HepG2 (cell line): ENCODE measurements around the gene CSNK1G3. TPM values are rescaled to one million over a fixed set of nuclear protein-coding genes. Genes with fewer than 3 reads are reported as not detected.

Experiments
- ATAC-seq: fragments of 200-7000 bp; cut with Tn5 transposase; 3 replicates; pipeline ENCODE4 v1.9.1; 2020; ENCODE audit warnings: mild to moderate bottlenecking, moderate library complexity
- BruUV-seq: library from RNA; stranded (reverse); fragments of 400-500 nt; replicated peaks from 2 replicates; lab custom pipeline; 2021; lab: Mats Ljungman, UMichigan
- CTCF ChIA-PET: fragments of 300-600 bp; formaldehyde crosslinking; extraction: SDS; loops from one replicate; lab custom pipeline; 2021; ENCODE audit warnings: low total read pairs, inconsistent platforms, low intra/inter-chr PET ratio; lab: Yijun Ruan, JAX
- POLR2A ChIA-PET: fragments of 350-600 bp; sonication (Branson Sonifier 250); formaldehyde crosslinking; loops from one replicate; lab custom pipeline; 2020; ENCODE audit warnings: antibody characterized with exemption, inconsistent platforms; lab: Yijun Ruan, JAX
- DNase-seq: peaks from one replicate; pipeline ENCODE4 v3.0.0-alpha.2; 2015; ENCODE audit warnings: low spot score
- FAIRE-seq: peaks from 3 replicates; lab custom pipeline; 2011; peaks lifted over from hg19 to GRCh38; lab: Jason Lieb, UNC
- H2AFZ ChIP-seq: one replicate; pipeline ENCODE4 v1.6.1; 2011; ENCODE audit warnings: low read length, inconsistent platforms
- H3K27ac ChIP-seq: fragments of 300-600 bp; 3 replicates; pipeline ENCODE4 v1.8.0; 2011; ENCODE audit warnings: mixed run types, mild to moderate bottlenecking, mixed read lengths, low read length, inconsistent platforms; ENCODE audit not compliant: insufficient read depth; ENCODE audit errors: extremely low read length
- H3K27me3 ChIP-seq, 2 experiments: fragments of 200-600 bp in 1 of 2; 2 replicates in 1 of 2; 3 replicates in 1 of 2; pipeline versions ENCODE4 v1.6.0 to v1.8.0; 2011; ENCODE audit warnings: low read length in 2 of 2, mild to moderate bottlenecking in 2 of 2, moderate library complexity in 2 of 2, inconsistent platforms in 1 of 2; ENCODE audit not compliant: insufficient read depth in 2 of 2, control insufficient read depth in 1 of 2
- H3K36me3 ChIP-seq, 2 experiments: fragments of 200-600 bp in 1 of 2; replicated peaks in 1 of 2; 2 replicates in 1 of 2; 3 replicates in 1 of 2; pipeline versions ENCODE4 v1.5.1 to v1.8.0; 2011; ENCODE audit warnings: low read length in 2 of 2, inconsistent platforms in 1 of 2; ENCODE audit not compliant: insufficient read depth in 2 of 2, control insufficient read depth in 1 of 2
- H3K4me1 ChIP-seq: 2 replicates; pipeline ENCODE4 v1.5.1; 2012; ENCODE audit warnings: low read length, inconsistent platforms; ENCODE audit not compliant: insufficient read depth
- H3K4me2 ChIP-seq: 2 replicates; pipeline ENCODE4 v1.6.0; 2011; ENCODE audit warnings: low read depth, low read length, inconsistent platforms
- H3K4me3 ChIP-seq, 3 experiments: fragments of 200-600 bp in 1 of 3; sonication (generic), shearing (Covaris generic) in 1 of 3; replicated peaks in 1 of 3; 2 replicates each; pipeline ENCODE4 v1.5.1; 2011 to 2016; ENCODE audit warnings: low read length in 3 of 3, inconsistent platforms in 2 of 3, low read depth in 2 of 3, mild to moderate bottlenecking in 2 of 3, control low read depth in 1 of 3, mixed read lengths in 1 of 3; ENCODE audit not compliant: insufficient read depth in 1 of 3
- H3K79me2 ChIP-seq: one replicate; pipeline ENCODE4 v1.6.1; 2011; ENCODE audit warnings: low read length, inconsistent platforms; ENCODE audit not compliant: insufficient read depth
- H3K9ac ChIP-seq: 2 replicates; pipeline ENCODE4 v1.6.0; 2011; ENCODE audit warnings: mild to moderate bottlenecking, low read depth, low read length, inconsistent platforms; ENCODE audit not compliant: insufficient read depth
- H3K9me3 ChIP-seq: 2 replicates; pipeline ENCODE4 v1.5.1; 2012; ENCODE audit warnings: mild to moderate bottlenecking, low read length
- H4K20me1 ChIP-seq: 2 replicates; pipeline ENCODE4 v1.6.0; 2011; ENCODE audit warnings: inconsistent platforms, mild to moderate bottlenecking, low read length, moderate library complexity; ENCODE audit not compliant: insufficient read depth
- ATRX ChIP-seq: sonication (generic); formaldehyde crosslinking; IDR thresholded peaks from 2 replicates; pipeline ENCODE4 v1.4.0; 2020; ENCODE audit warnings: missing genetic modification reagents, borderline replicate concordance
- KDM1A ChIP-seq: IDR thresholded peaks from 2 replicates; pipeline ENCODE4 v1.6.1; 2016; ENCODE audit warnings: missing compliant biosample characterization
- KMT2A ChIP-seq: sonication (generic); formaldehyde crosslinking; IDR thresholded peaks from 2 replicates; pipeline ENCODE4 v1.4.0; 2020; ENCODE audit warnings: missing genetic modification reagents
- PAX8 ChIP-seq: sonication (generic); formaldehyde crosslinking; IDR thresholded peaks from 2 replicates; pipeline ENCODE4 v1.8.0; 2022; ENCODE audit warnings: mild to moderate bottlenecking, missing genetic modification reagents, borderline replicate concordance
- TEAD2 ChIP-seq: sonication (generic); formaldehyde crosslinking; IDR thresholded peaks from 2 replicates; pipeline ENCODE4 v1.9.0; 2021; ENCODE audit warnings: missing genetic modification reagents
- XRCC5 ChIP-seq: fragments of 200-400 bp; formaldehyde crosslinking; optimal IDR thresholded peaks from 2 replicates; pipeline ENCODE3; 2017; ENCODE audit warnings: mild to moderate bottlenecking, low read length
- ZBTB42 ChIP-seq: sonication (generic); formaldehyde crosslinking; IDR thresholded peaks from 2 replicates; pipeline ENCODE4 v1.5.0; 2020; ENCODE audit warnings: mild to moderate bottlenecking, missing genetic modification reagents
- ZNF768 ChIP-seq: sonication (generic); formaldehyde crosslinking; IDR thresholded peaks from 2 replicates; pipeline ENCODE4 v1.4.0; 2020; ENCODE audit warnings: missing genetic modification reagents
- WGBS: methylation state at CpG from one replicate; pipeline ENCODE4 v1.1.6; 2017; ENCODE audit warnings: low lambda C conversion rate; 5-methylcytosine and 5-hydroxymethylcytosine counted together
- in situ Hi-C: cut with HindIII; loops from 2 replicates; pipeline ENCODE4 v1.10.0; 2017; ENCODE audit warnings: low pct_unique_long_range_greater_than_20kb; ENCODE audit not compliant: extremely low pct_ligation_motif_present
- intact Hi-C: fragments of 100-400 bp; cut with micrococcal nuclease; formaldehyde crosslinking; loops from one replicate; pipeline ENCODE4 v1.10.0; 2022; ENCODE audit not compliant: unreplicated experiment
- polyA plus RNA-seq, 8 experiments: library from polyadenylated mRNA; depleted of rRNA in 3 of 8; stranded (reverse) in 7 of 8; unstranded in 1 of 8; fragments of >200 nt; fragmentation: Illumina TruSeq in 4 of 8; extraction: Trizol in 4 of 8; gene quantifications; 2 replicates each; pipeline versions ENCODE4 v1.2.1 to v1.2.3, GENCODE V29; 2011 to 2016; ENCODE audit warnings: low read depth in 4 of 8, missing spikeins in 1 of 8, mixed read lengths in 1 of 8; ENCODE audit not compliant: insufficient read depth in 1 of 8
- total RNA-seq, 5 experiments: library from RNA; depleted of rRNA; stranded (reverse); fragments of >200 nt; fragmentation: Illumina TruSeq; extraction: Trizol; gene quantifications; 2 replicates each; pipeline ENCODE4 v1.2.3, GENCODE V29; 2016; ENCODE audit warnings: low read depth in 1 of 5
- TF ChIP-seq, protein P1 (sequence below): sonication (generic); formaldehyde crosslinking; IDR thresholded peaks from 2 replicates; pipeline ENCODE4 v1.4.0; 2020; ENCODE audit warnings: missing genetic modification reagents, borderline replicate concordance
- TF ChIP-seq, protein P2 (sequence below): sonication (generic); formaldehyde crosslinking; IDR thresholded peaks from 2 replicates; pipeline ENCODE4 v1.4.0; 2020; ENCODE audit warnings: missing genetic modification reagents
- TF ChIP-seq, protein P3 (sequence below): sonication (generic); formaldehyde crosslinking; IDR thresholded peaks from 2 replicates; pipeline ENCODE4 v1.5.0; 2020; ENCODE audit warnings: mild to moderate bottlenecking, missing genetic modification reagents
- TF ChIP-seq, protein P4 (sequence below): sonication (generic); formaldehyde crosslinking; IDR thresholded peaks from 2 replicates; pipeline ENCODE4 v1.8.0; 2022; ENCODE audit warnings: mild to moderate bottlenecking, missing genetic modification reagents; ENCODE audit not compliant: insufficient replicate concordance
- TF ChIP-seq, protein P5 (sequence below): sonication (generic); formaldehyde crosslinking; conservative IDR thresholded peaks from 2 replicates; pipeline ENCODE4 v1.8.0; 2022; ENCODE audit warnings: low read depth, missing genetic modification reagents
- TF ChIP-seq, protein P6 (sequence below): sonication (generic); formaldehyde crosslinking; IDR thresholded peaks from 2 replicates; pipeline ENCODE4 v1.5.1; 2020; ENCODE audit warnings: missing genetic modification reagents, mild to moderate bottlenecking, borderline replicate concordance

CSNK1G3 gene
- total and polyA plus RNA-seq, 2 of the 13 experiments (the other 11 are each of a cell fraction or from before 2014, with no cell fraction given), result 11.3 to 31.5 TPM

DNA sequence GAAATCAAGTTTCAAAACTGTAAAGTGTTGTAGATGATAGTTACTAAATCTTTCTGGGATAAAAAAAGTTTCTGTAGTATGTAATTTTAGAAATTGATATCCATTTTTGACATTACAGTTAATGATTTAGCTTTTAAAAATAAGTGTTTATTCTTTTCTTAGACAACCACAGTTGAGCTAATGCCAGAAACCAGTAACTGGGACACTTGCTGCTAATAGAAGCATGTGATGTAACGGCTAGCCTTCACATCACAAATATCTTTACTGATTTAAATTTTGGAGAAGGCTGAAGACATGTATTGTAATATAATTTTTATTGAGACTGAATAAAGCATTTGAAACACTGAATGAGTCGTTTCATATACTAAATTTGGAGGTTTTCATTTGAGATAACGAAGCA, 18.8 kb downstream of the CSNK1G3 start:
- ChIA-PET POLR2A (interaction anchor here (2.1 kb wide), 1 partner anchor 19 kb away, joined by 6 read pairs; the partner anchor contains the start of gene CSNK1G3), CTCF (no interaction called here)
- over 99% methylated on average over 3 of the region's 3 CpGs for WGBS
- H4K20me1 ChIP-seq, result peaks cover 6% of the 10 kb centered on the region; the same call in 1 of the 2 replicates
- peaks cover 62% of the 10 kb centered on the region for H3K79me2 ChIP-seq
- H3K9ac ChIP-seq, result no peak overlapping the region
- no peak overlapping the region for H3K27ac ChIP-seq
- no peaks in the 10 kb centered on the region for H3K36me3 ChIP-seq
- TF ChIP-seq, protein P1, sequence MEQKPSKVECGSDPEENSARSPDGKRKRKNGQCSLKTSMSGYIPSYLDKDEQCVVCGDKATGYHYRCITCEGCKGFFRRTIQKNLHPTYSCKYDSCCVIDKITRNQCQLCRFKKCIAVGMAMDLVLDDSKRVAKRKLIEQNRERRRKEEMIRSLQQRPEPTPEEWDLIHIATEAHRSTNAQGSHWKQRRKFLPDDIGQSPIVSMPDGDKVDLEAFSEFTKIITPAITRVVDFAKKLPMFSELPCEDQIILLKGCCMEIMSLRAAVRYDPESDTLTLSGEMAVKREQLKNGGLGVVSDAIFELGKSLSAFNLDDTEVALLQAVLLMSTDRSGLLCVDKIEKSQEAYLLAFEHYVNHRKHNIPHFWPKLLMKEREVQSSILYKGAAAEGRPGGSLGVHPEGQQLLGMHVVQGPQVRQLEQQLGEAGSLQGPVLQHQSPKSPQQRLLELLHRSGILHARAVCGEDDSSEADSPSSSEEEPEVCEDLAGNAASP (CRISPR knock-in tag), result no peak
- TF ChIP-seq ATRX (CRISPR knock-in tag) (no peak), ZBTB42 (CRISPR knock-in tag) (no peak), XRCC5 (no peak), KMT2A (CRISPR knock-in tag) (no peak), PAX8 (CRISPR knock-in tag) (no peak), TEAD2 (CRISPR knock-in tag) (no peak), ZNF768 (CRISPR knock-in tag) (no peak), KDM1A (CRISPR knock-in tag) (no peak)
- TF ChIP-seq, protein P2, sequence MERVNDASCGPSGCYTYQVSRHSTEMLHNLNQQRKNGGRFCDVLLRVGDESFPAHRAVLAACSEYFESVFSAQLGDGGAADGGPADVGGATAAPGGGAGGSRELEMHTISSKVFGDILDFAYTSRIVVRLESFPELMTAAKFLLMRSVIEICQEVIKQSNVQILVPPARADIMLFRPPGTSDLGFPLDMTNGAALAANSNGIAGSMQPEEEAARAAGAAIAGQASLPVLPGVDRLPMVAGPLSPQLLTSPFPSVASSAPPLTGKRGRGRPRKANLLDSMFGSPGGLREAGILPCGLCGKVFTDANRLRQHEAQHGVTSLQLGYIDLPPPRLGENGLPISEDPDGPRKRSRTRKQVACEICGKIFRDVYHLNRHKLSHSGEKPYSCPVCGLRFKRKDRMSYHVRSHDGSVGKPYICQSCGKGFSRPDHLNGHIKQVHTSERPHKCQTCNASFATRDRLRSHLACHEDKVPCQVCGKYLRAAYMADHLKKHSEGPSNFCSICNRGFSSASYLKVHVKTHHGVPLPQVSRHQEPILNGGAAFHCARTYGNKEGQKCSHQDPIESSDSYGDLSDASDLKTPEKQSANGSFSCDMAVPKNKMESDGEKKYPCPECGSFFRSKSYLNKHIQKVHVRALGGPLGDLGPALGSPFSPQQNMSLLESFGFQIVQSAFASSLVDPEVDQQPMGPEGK, result no peak
- TF ChIP-seq, protein P3, sequence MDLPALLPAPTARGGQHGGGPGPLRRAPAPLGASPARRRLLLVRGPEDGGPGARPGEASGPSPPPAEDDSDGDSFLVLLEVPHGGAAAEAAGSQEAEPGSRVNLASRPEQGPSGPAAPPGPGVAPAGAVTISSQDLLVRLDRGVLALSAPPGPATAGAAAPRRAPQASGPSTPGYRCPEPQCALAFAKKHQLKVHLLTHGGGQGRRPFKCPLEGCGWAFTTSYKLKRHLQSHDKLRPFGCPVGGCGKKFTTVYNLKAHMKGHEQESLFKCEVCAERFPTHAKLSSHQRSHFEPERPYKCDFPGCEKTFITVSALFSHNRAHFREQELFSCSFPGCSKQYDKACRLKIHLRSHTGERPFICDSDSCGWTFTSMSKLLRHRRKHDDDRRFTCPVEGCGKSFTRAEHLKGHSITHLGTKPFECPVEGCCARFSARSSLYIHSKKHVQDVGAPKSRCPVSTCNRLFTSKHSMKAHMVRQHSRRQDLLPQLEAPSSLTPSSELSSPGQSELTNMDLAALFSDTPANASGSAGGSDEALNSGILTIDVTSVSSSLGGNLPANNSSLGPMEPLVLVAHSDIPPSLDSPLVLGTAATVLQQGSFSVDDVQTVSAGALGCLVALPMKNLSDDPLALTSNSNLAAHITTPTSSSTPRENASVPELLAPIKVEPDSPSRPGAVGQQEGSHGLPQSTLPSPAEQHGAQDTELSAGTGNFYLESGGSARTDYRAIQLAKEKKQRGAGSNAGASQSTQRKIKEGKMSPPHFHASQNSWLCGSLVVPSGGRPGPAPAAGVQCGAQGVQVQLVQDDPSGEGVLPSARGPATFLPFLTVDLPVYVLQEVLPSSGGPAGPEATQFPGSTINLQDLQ (CRISPR knock-in tag), result no peak
- TF ChIP-seq, protein P4, sequence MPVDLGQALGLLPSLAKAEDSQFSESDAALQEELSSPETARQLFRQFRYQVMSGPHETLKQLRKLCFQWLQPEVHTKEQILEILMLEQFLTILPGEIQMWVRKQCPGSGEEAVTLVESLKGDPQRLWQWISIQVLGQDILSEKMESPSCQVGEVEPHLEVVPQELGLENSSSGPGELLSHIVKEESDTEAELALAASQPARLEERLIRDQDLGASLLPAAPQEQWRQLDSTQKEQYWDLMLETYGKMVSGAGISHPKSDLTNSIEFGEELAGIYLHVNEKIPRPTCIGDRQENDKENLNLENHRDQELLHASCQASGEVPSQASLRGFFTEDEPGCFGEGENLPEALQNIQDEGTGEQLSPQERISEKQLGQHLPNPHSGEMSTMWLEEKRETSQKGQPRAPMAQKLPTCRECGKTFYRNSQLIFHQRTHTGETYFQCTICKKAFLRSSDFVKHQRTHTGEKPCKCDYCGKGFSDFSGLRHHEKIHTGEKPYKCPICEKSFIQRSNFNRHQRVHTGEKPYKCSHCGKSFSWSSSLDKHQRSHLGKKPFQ (CRISPR knock-in tag), result no peak
- TF ChIP-seq, protein P5, sequence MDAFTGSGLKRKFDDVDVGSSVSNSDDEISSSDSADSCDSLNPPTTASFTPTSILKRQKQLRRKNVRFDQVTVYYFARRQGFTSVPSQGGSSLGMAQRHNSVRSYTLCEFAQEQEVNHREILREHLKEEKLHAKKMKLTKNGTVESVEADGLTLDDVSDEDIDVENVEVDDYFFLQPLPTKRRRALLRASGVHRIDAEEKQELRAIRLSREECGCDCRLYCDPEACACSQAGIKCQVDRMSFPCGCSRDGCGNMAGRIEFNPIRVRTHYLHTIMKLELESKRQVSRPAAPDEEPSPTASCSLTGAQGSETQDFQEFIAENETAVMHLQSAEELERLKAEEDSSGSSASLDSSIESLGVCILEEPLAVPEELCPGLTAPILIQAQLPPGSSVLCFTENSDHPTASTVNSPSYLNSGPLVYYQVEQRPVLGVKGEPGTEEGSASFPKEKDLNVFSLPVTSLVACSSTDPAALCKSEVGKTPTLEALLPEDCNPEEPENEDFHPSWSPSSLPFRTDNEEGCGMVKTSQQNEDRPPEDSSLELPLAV (CRISPR knock-in tag), result no peak
- TF ChIP-seq, protein P6, sequence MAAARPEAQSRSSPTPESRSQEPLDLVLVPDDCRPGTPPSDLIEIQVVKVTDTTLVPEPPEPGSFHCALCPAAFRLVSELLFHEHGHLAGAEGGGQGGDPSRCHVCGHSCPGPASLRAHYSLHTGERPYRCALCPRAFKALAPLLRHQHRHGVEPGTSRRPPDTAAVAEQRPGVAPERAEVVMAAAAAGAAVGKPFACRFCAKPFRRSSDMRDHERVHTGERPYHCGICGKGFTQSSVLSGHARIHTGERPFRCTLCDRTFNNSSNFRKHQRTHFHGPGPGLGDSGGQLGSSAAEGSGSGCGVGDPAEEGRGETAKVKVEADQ (CRISPR knock-in tag), result no peak
- H3K4me2 ChIP-seq, result no peak overlapping the region
- intact Hi-C loops (no loop called here), in situ Hi-C loops (no loop called here)
- ATAC-seq (no peak), DNase-seq (no peak), FAIRE-seq (no peak)
- BruUV-seq, result no TSS peak
- H3K9me3 ChIP-seq, result no peaks in the 10 kb centered on the region
- H2AFZ ChIP-seq, result no peak overlapping the region
- H3K4me1 ChIP-seq, result peaks cover 18% of the 10 kb centered on the region
- H3K27me3 ChIP-seq, result no peaks in the 10 kb centered on the region
- no peak overlapping the region for H3K4me3 ChIP-seq
